NCI-H187 (cell line): ENCODE measurements around the gene GSDME.

Source experiments
- DNase-seq, 2 experiments: peaks; one replicate each; lab custom pipeline; 2025; lab: John Stamatoyannopoulos, UW

The GSDME gene

DNA sequence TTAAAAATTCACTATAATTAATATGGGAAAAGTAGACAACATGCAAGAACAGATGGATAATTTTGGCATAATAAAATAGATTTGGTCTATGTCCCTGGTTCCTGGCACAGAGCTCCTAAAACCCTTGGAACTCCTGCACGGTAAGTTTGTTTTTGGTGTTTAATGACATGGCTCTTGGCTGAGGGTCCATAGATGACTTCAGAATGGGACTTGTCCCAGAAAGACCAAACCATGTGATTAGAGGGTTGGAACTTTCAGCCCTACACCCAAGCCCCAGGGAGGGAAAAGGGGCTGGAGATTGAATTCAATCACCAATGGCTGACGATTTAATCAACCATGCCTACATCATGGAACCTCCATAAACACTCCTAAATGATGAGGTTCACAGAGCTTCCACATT lies 12.6 kb upstream of the GSDME start:
- DNase-seq: no peak

DNA sequence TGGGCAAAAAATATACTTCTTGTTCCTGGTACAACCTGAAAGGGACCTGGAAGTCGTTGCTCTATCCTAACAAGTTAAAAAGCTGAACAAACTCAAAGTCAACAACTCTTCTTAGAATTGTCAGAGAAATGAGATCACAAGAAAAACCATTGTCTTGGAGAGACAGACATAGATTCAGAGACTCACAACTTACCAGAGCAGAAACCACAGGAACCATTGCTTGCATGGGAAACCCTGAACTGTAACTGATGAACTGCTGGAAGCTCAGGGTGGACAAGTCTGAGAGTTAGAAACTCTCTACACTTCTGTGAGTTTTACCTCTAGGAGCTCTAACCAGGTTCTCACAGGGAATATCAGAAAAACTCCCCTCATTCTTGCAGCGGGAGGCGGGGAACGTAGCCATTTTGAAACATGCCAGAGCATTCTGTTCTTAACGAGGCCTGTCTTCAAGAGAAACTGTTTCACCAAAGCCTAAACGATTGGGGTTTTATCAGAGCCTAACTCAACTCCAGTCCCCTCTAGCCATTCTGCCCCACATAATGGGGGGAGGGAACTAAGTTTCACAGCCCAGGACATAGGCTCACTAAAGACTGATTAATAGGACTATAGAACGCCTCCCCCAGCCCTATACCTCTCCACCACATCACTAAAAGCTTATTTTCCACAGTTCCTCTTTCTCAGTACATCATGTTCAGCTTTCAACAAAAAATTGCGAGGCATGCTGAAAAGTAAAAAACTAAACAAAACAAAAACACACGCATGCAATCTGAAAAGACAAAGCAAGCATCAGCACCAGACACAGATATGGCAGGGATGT lies 12.0 kb upstream of the GSDME start:
- DNase-seq: no peak

DNA sequence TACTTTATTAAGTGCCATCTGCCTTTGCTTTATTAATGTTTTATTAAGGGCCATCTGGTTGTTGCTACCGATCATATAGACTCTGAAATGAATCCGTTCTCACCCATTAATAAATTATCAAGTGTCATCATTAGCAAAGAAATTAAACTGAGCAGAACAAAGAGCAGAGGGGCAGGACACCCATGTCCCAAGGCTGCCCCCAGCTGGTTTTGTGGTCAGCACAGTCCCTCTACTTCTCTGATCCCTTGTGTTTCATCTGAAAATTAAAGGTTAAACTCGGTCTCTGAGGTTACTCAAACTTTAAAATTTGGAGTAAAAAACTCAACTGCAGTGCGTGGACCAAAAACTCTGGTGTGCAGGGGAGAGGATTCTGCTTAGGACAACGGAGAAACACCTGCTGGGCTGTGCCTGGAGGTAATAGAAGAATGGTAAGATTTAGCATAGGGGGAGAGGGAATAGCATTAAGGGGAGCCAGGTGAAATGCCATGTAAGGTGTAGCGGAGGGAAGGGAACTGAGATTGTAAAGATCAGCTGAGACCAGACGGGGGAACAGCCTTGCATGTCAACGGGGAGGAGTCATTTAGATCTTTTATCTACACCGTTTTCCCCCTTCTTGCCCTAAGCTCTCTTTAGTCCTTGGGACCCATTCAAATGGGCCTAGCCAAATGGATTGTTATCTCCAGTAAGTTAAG lies 10.8 kb upstream of the GSDME start:
- DNase-seq: no peak

DNA sequence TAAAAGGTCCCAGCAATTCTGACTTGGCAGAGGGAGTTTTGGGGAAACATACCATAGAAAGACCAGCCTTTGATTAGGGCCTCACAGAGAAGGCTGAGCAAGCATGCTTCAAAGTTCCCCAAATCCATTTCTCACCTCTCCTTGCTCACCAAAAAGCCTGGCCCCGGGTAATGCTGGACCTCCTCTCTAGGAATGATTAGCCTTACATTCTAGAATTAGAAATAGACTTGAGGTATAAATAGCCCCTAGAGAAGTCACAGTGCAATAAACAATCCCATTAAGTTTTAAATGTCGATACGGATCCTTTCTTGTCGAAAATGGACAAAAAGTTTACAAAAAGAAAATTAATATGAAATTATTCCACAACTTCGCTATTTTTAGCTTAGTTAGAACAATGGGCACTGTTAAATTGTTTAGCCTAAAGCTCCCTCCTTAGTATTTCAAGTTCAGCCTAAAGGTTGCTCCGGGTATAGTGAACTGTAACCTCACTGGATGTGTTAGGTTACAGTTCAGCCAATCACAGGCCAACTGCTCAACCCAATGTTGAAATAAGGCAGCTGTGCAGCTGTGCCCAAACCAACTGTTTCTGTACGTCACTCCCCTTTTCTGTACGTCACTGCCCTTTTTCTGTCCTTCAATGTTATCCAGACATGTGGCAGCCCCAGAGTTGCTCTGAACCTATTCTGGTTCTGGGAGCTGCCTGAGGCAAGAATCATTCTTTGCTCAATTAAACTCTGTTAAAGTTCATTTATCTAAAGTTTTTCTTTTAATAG lies 7.9 kb upstream of the GSDME start:
- no peak for DNase-seq

DNA sequence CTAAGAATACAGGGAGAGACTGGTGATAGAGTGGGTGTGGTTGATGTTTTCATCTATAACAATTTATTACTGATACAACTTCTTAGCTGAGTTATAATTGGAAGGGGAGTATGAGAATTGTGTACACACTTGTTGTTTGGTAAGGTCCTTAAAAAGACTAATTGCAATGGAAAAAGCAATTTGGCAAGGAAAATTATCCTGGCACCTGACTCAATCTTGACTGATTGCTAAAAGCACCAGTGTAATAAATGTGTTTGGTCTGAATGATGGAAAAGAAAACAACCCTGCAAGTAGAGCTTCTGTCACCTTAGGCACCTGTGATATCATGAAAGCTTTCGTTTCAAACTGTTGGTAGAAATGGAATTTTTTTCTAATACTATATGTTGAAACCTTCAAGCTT lies 6.7 kb upstream of the GSDME start:
- no peak for DNase-seq

DNA sequence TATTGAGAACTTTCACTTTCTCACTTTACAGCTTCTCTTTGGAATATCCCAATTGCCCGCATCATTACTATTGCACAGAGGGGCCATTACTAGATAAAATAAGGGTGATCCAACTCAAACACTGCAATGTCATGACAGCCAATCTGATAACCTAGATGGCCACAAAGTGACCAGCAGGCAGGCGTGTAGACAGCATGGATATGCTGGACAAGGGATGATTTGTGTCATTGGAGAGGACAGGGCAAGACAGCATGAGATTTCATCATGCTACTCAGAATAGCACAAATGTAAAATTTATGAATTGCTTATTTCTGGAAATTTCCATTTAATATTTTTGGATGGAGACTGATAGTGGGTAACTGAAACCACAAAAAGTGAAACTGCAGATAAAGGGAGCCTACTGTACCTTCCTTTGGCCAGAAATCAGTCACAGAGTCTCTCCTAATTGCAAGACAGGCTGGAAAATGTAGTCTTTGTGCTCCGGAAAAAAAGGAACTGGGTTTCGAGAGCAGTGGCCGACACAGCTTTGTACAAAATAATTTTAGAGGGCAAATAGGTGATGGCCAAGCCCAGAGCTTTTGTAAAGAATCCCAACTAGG lies 6.1 kb upstream of the GSDME start:
- DNase-seq: no peak

DNA sequence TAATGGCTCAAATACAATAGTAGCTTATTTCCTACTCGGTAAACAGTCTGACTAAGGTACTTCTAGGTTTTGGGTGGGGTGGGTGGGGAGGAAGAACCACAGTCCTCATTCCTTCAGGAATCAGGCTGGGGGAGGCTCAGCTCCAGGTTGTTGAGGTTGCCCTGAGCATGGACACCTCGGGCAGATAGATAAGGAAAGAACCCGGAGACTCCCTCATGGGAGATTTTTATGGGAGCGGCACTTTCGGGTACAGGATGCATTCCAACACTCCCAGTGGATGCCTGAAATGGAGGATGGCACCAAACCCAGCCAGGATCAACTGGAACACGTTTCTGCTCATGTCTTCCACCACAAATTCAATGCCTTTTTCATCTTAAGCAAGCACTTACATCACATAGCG lies 5.5 kb upstream of the GSDME start:
- DNase-seq: no peak

DNA sequence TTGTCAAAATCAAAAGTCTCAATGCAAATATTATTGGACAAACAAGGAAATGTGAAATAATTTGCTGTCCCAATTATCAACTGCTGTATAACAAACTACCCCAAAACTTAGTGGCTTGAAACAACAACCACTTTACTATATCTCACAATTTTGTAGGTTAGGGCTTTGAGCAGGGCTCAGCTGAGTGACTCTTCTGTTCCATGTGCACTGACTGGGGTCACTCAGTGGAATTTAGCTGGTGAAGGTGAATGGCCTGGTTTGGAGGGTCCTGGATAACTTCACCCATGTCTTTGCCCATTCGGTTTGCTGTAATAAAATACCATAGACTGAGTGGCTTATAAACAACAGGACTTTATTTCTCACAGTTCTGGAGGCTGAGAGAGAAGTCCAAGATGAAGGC lies 3.7 kb upstream of the GSDME start:
- DNase-seq: no peak

DNA sequence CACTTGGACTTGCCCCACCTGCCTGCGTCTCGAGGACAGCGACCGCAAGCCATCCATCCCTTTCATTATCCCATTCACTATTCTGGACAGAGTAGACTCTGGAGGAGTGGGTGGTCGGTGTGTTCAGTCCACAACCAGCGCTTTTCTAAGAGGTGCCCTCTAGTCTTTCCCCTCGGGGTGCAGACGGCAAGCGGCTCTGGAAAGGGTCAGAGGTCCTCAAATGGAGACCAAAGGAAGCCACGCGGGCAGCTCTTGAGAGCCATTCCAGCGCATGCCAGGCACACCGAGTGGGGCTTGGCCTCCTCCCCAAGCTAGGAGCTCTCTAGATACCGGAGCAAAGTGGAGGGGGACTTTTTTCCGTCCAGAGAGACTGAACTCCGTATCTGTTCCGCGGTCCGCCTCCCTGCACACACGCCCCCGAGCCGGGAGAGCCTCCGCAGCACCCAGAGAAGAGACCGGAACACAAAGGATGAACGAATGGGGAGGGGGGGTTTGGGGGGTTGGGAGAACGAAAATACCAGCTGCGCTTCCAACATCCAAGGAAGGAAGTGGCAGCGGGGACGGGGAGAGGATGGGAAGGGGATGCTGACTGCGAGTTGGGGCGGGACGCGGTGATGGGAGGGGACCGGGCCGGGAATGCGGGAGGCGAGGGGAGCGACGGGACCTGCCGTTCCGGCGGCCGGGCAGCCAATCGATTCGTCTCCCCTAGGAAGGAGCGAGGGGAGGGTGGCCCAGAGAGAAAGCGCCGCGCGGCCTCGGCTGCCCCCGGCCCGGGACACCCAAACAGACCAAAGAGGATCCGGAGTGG lies 515 bp downstream of the GSDME start:
- DNase-seq: no peak

DNA sequence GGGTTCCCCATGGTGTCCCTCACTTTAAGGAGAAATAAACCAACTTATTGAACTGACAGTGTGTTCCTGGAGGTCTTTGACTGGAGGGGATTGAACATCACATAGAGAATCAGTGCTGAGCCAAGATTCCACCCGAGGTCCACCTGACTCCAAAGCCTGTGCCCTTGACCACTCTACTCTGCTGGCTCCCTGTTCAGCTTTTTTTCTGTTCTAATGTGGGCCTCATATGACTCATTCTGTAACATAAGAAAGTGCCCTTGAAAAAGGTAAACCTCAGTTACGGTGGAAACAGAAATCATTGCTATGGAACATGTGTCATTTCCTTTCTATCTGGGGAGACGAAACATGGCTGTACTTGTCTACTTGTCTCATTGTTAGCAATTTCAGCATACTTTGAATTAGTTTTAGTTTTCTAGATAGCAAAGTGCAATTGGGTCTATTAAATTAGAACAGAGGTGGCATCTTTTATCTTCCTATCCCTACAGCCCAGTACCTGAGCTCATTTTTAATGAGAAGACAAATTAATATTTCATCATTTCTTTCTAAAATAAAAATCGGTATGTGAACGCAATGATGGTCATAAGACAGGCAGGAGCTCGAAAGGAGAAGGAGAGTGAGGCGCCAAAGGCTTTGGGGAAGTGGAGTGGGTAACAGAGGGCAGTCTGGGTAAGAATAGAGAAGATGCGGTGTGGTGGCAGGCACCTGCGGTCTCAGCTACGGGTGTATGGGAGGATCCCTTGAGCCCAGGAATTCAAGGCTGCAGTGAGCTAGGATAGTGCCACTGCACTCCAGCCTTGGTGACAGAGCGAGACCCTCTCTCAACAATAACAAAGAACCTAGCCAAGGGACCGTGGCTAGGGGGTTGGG lies 1.5 kb downstream of the GSDME start:
- no peak for DNase-seq

DNA sequence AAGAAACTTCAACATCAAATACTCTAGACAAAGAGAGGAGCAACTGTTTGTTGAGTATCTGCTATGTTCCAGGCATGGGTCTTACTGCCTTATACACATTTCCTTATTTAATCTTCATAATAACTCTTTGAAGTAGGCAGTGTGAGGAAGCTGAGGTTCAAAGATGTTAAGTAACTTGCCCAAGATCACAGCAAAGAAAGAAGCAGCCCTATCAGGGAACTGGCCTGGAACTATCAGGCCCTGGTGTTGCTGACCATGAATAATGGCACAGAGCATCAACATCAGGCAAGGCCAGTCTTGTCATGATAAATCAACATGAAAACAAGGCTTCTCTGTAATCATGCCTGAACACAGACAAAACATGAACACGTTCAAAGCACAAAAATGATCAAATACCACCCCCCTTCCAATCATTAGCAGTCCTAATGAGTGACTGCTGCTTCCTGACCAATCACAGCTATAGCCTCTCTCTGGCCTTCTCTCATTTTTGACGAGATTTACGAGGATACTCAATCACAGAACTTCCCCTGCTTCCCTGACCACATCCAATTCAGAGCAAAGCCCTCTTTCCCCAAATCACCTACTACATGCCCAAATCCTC lies 2.3 kb downstream of the GSDME start:
- DNase-seq: no peak

DNA sequence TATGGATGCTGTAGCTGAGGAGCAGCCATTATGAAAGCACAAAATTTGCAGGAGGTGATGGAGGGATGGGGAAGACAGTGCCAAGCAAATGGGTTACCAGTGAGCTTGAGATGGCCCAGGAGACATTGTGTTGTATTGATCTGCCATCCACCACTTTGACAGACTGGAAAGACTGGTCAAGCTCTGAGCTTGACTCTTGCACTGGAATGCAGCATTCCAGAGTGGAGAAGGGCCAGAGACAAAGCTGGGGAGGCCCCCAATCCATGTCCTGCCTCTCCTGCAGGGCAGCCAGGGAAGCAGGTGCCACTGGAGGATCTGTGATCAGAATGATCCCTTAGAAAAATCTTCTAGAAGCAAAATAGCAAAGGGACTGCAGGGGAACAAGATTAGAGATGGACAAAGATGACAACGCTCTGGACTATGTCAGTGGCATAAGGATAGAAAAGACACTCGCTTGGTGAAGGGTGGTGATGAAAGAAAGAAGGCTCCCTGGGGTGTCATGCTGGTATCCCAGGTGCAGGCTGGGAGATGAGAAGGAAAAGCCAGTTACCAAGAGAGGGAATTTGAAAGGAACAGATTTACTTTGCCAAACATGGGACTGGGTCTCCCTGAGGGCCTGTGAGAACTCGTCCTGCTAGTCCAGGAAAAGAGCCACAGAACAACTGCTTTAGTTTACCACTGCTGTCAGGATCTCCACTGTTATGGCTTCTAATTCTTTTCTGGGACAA lies 5.0 kb downstream of the GSDME start:
- DNase-seq: no peak

DNA sequence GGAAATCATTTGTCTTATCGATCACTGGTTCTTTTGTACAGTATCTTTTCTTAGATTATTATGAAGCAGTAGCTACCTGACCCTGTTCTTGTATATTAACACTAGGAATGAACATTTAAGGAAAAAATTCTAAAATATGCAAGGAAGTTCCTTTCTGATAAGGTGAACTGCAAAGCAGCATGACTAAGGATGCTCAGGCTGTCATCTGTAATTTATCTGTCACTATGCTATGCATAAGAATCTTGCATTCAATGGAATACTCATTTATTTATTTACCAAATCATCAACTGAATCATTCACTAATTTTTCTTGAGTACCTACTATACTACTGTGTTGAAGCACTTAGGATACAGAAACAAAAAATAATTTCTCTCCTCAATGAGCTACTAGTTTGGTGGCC lies 5.8 kb downstream of the GSDME start:
- DNase-seq: no peak

DNA sequence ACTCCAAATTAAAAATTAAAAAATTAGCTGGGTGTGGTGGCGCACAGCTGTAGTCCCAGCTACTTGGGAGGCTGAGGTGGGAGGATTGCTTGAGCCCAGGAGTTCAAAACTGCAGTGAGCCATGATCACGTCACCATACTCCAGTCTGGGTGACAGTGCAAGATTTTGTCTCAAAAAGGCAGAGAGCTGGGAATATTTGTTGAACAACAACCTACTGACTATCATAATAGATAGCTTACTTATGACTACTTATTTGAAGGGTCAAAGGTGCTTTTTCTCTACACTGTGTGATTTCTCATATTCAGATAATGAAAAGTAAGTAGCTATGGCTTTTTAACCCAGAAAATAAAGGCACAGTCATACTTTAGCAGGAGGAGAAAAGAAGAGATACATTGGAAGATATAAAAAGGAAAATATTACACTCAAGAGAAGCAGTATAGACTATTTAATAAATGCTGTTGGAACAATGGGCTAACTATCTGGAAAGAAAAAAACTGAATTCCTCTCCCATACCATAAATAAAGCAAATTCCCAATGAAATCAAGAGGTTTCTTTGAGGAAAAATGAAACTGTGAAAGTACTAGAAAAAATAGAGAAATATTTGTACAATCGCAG lies 6.7 kb downstream of the GSDME start:
- DNase-seq: no peak

DNA sequence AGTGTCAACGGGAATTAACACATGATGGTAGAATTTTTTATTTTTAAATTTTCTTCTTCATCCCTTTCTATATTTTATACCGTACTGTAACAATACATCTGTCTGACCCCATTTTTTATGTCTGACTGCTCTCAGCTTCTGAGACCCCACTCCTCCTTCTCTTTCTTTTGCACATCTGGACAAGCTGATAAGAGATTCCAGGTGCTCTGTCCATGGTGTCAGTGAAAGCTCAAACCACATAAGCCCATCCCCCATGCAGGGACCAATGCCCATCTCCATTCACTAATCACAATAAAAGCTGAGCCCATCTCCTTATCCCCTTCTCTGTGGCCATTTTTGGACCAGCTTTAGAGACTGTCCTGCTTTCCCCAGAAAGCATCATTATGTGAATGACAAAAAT lies 8.7 kb downstream of the GSDME start:
- DNase-seq: no peak

DNA sequence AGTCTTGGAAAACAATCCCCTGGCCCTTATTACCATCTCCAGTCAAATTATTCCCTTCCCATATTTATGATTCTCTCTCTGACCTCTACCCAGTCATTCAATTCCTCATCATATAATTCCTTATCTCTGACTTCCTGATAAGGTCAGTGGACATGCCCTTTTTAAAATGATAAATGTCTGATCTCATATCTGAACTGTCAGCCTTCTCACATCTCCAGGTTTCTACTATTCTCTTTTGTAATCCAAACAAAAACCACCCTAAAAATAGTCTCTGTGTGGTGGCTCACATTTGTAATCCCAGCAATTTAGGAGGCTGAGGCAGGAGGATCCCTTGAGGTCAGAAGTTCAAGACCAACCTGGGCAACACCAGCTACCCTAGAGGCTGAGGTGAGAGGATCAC lies 11.9 kb downstream of the GSDME start:
- no peak for DNase-seq

DNA sequence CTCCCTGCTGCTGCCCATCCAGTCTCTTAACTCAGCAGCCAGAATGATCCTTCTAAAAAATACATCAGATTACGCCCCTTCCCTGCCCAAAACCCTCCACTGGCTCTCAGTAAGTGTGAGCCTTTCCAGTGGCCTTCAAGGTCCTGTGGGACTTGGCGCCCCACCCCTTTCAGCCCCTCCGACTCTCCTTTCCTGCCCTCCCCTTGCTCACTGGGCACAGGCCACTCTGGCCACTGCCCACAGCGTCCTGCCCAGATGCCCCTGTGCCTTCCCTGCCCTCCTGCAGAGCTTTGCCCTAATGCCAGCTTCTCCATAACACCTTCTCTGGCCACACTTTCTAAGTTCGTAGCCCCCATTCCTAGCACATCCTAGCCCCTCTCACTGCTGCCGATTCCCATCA lies 13.8 kb downstream of the GSDME start:
- no peak for DNase-seq

DNA sequence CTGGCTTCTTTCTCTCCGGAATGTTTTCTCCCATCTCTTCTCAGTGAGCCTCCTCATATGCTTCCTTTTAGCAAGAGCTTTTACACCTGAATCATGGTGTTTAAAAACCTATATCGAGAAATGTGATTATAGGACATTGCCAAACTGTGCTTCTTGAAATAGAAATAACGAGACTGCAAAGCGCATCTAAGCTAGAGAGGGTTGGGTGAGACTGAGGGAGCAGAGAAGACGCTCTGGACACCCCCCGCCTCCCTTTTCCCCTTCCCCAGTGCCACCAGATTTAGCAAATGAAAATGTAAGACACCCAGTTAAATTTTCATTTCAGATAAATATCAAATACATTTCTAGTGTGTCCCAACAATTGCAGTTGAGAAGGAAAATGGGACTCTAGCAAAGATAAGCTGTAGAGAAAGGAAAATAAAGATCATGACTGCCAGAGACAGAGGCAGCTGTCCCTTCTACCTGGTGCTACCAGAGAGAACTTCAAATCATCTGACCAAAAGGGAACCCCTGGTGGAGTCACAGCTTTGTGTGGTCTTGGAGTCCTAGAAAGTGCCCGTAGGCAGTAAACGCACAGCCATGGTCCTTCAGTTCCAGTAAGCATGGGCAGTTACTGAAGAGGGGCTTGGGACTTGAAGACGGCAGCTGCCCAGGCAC lies 14.6 kb downstream of the GSDME start:
- DNase-seq: no peak
